SK-N-SH treated with all-trans-retinoic acid at 6 μM for 48 hours (cell line): Measurements from ENCODE around the gene GRID1.

Experiments
- CSRNP3 ChIP-seq: fragments of 250-450 bp; sonication (Bioruptor Pico); IDR thresholded peaks from 2 replicates; pipeline ENCODE4 v1.5.1; 2021; ENCODE audit warnings: mild to moderate bottlenecking, moderate library complexity
- PPARA ChIP-seq: fragments of 250-450 bp; sonication (Bioruptor Pico); IDR thresholded peaks from 2 replicates; pipeline ENCODE4 v1.5.0; 2020; ENCODE audit warnings: mild to moderate bottlenecking, borderline replicate concordance
- ZFP30 ChIP-seq: fragments of 450-650 bp; formaldehyde crosslinking; IDR thresholded peaks from 2 replicates; pipeline ENCODE4 v1.5.0; 2022; ENCODE audit warnings: mild to moderate bottlenecking, moderate library complexity
- ZNF565 ChIP-seq: fragments of 450-650 bp; formaldehyde crosslinking; conservative IDR thresholded peaks from 2 replicates; pipeline ENCODE4 v1.5.0; 2020; ENCODE audit warnings: low read depth, mild to moderate bottlenecking, moderate library complexity
- TF ChIP-seq, protein P1 (sequence below): fragments of 250-450 bp; sonication (Bioruptor Pico); IDR thresholded peaks from 2 replicates; pipeline ENCODE4 v1.8.0; 2020; ENCODE audit warnings: mild to moderate bottlenecking, moderate library complexity, borderline replicate concordance

- no peak for TF ChIP-seq ZFP30
- TF ChIP-seq ZNF565 (CRISPR knock-in tag), result no peak
- TF ChIP-seq, protein P1, sequence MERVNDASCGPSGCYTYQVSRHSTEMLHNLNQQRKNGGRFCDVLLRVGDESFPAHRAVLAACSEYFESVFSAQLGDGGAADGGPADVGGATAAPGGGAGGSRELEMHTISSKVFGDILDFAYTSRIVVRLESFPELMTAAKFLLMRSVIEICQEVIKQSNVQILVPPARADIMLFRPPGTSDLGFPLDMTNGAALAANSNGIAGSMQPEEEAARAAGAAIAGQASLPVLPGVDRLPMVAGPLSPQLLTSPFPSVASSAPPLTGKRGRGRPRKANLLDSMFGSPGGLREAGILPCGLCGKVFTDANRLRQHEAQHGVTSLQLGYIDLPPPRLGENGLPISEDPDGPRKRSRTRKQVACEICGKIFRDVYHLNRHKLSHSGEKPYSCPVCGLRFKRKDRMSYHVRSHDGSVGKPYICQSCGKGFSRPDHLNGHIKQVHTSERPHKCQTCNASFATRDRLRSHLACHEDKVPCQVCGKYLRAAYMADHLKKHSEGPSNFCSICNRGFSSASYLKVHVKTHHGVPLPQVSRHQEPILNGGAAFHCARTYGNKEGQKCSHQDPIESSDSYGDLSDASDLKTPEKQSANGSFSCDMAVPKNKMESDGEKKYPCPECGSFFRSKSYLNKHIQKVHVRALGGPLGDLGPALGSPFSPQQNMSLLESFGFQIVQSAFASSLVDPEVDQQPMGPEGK, result no peak
- no peak for TF ChIP-seq PPARA (CRISPR knock-in tag)
- no peak for TF ChIP-seq CSRNP3 (CRISPR knock-in tag)
These were observed 446.3 kb downstream of the GRID1 start for GRCh38 chr10:85920311-85920710.
